ENCODE results near the gene KRTAP5-10.
"Not testable (repeated sequence)": the region's sequence is repeated elsewhere in the genome, so short reads cannot be mapped to it uniquely, and the experiment has no call there.

DNA sequence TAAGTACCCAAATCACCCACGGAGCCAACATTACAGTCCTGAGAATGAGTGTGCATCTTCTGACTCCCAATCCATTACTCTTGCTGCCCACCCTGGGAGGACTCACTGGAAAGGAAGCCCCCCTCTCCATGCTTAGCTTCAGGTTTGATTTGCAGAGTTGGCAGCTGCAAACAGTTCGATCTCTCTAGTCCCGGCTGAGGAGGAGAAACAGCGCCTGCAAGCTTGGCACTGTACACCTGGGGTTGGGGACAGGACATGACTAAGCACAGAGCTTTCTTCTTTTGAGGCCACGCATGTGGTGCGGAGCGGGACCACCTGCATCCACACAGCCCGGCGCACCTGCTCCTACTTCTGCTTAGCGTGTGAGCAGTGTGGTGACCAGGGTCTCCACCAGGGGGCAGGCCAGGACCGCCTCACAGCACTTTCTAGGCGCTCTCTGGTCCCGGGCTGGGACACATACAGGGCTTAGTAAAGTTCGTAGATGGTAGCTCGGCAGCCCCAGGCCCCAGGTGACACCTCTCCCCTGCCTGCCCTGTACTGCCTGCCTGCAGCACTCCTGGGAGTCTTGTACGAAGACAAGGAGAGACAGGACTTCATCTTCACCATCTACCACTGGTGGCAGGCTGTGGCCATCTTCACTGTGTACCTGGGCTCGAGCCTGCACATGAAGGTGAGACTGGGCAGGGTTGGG lies 39.6 kb downstream of the KRTAP5-10 start:
- TF ChIP-seq, protein P1, sequence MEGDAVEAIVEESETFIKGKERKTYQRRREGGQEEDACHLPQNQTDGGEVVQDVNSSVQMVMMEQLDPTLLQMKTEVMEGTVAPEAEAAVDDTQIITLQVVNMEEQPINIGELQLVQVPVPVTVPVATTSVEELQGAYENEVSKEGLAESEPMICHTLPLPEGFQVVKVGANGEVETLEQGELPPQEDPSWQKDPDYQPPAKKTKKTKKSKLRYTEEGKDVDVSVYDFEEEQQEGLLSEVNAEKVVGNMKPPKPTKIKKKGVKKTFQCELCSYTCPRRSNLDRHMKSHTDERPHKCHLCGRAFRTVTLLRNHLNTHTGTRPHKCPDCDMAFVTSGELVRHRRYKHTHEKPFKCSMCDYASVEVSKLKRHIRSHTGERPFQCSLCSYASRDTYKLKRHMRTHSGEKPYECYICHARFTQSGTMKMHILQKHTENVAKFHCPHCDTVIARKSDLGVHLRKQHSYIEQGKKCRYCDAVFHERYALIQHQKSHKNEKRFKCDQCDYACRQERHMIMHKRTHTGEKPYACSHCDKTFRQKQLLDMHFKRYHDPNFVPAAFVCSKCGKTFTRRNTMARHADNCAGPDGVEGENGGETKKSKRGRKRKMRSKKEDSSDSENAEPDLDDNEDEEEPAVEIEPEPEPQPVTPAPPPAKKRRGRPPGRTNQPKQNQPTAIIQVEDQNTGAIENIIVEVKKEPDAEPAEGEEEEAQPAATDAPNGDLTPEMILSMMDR (conservative IDR thresholded peaks at IDR 0.05): peak; percentile 75
- TF ChIP-seq ZFX (IDR thresholded peaks at IDR 0.05): not testable (repeated sequence)

All from C4-2B (cell line).